NB4 (cell line): ENCODE results near the gene TEX10.

Experiments used
- DNase-seq: peaks from one replicate; pipeline ENCODE4 v3.0.0; 2010; ENCODE audit warnings: low read depth
- H3K4me3 ChIP-seq: one replicate; pipeline ENCODE4 v1.5.1; 2011; ENCODE audit warnings: mild to moderate bottlenecking, low read depth, low read length, moderate library complexity
- MYC ChIP-seq: IDR thresholded peaks from 2 replicates; pipeline ENCODE4 v1.6.1; 2011; ENCODE audit warnings: low read depth, low read length
- POLR2A ChIP-seq: IDR thresholded peaks from 2 replicates; pipeline ENCODE4 v1.6.1; 2011; ENCODE audit warnings: mild to moderate bottlenecking; ENCODE audit not compliant: insufficient read length; ENCODE audit errors: extremely low read depth
- TF ChIP-seq, protein P1 (sequence below): IDR thresholded peaks from one replicate; pipeline ENCODE4 v1.5.1; 2012; ENCODE audit warnings: low read depth, low read length
- TF ChIP-seq, protein P2 (sequence below): IDR thresholded peaks from 2 replicates; pipeline ENCODE4 v1.6.1; 2011; ENCODE audit warnings: low read depth, low read length

Gene TEX10

DNA sequence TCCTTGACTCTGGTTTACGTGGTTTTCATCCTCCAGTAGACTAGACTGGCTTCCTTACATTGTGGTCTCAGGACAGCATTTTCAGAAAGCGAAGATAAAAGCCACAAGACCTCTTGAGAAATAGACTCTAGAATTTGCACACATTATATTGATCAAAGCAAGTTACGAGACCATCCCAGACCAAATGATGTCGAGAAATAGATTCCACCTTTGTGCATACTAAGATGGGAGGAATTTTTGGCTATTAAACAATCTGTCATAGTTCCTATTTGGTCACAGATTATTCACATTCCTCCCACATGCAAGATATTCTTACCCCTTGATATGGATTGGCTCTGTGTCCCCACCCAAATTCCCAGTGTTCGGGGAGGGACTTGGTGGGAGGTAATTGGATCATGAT lies 65.6 kb downstream of the TEX10 start:
- DNase-seq, result no peak
- no peak for TF ChIP-seq MYC
- TF ChIP-seq, protein P1, sequence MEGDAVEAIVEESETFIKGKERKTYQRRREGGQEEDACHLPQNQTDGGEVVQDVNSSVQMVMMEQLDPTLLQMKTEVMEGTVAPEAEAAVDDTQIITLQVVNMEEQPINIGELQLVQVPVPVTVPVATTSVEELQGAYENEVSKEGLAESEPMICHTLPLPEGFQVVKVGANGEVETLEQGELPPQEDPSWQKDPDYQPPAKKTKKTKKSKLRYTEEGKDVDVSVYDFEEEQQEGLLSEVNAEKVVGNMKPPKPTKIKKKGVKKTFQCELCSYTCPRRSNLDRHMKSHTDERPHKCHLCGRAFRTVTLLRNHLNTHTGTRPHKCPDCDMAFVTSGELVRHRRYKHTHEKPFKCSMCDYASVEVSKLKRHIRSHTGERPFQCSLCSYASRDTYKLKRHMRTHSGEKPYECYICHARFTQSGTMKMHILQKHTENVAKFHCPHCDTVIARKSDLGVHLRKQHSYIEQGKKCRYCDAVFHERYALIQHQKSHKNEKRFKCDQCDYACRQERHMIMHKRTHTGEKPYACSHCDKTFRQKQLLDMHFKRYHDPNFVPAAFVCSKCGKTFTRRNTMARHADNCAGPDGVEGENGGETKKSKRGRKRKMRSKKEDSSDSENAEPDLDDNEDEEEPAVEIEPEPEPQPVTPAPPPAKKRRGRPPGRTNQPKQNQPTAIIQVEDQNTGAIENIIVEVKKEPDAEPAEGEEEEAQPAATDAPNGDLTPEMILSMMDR, result no peak
- TF ChIP-seq, protein P2, sequence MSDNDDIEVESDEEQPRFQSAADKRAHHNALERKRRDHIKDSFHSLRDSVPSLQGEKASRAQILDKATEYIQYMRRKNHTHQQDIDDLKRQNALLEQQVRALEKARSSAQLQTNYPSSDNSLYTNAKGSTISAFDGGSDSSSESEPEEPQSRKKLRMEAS, result no peak
- no peak for TF ChIP-seq POLR2A
- H3K4me3 ChIP-seq, result no peak overlapping the region

DNA sequence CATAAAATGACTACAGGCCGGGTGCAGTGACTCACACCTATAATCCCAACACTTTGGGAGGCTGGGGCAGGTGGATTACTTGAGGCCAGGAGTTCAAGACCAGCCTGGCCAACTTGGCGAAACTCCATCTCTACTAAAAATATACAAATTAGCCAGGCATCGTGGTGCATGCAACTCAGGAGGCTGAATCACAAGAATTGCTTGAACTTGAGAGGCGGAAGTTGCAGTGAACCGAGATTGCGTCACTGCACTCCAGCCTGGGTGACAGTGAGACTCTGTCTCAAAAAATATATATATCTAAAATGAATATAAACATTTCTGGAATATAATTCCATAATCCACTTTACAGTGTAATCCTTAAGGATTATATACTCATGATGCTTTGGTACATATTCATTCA lies 66.5 kb downstream of the TEX10 start:
- TF ChIP-seq POLR2A (no peak), MYC (no peak)
- TF ChIP-seq, protein P2, result no peak
- TF ChIP-seq, protein P1, result no peak
- DNase-seq, result no peak
- H3K4me3 ChIP-seq, result no peak overlapping the region

DNA sequence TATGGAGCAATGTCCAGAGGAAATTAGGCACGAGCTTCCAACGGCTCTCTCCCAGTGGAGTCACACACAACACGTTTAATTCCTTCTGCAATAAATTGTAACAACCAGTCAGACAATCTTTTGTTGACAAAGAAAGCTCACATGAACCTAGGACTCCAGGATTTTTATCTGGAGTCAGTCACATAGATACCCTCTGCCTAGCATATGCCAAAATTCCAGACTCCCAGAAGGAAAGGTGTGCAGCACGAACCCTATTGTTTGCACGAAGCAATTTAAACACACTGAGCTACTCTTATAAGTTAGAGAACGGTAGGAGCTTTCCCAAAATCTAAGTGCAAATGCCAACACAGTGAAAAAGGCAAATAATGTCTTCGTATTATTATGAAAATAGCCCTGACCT lies 67.1 kb downstream of the TEX10 start:
- DNase-seq, result no peak

DNA sequence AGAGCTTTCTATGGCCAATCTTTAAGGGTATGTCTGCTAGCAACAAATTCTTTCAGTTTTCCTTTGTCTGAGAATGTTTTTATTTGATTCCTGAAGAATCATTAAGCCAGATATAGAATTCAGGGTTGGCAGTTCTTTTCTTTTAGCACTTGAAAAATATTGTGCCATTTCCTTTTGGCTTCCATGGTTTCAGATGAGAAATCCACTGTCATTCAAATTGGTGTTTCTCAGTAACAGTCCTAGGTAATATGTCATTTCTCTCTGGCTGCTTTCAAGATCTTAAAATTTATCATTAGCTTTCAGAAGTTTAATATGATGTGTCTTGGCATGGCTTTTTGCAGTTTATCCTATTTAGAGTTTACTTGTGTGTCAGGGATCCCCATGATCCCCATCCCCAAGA lies 67.7 kb downstream of the TEX10 start:
- H3K4me3 ChIP-seq, result no peak overlapping the region
- TF ChIP-seq, protein P1, result no peak
- TF ChIP-seq, protein P2, result no peak
- no peak for TF ChIP-seq POLR2A
- TF ChIP-seq MYC, result no peak
- no peak for DNase-seq

More for the DNA sequence above, 67.1 kb downstream of the TEX10 start:
- H3K4me3 ChIP-seq, result no peak overlapping the region
- TF ChIP-seq, protein P2, result no peak

DNA sequence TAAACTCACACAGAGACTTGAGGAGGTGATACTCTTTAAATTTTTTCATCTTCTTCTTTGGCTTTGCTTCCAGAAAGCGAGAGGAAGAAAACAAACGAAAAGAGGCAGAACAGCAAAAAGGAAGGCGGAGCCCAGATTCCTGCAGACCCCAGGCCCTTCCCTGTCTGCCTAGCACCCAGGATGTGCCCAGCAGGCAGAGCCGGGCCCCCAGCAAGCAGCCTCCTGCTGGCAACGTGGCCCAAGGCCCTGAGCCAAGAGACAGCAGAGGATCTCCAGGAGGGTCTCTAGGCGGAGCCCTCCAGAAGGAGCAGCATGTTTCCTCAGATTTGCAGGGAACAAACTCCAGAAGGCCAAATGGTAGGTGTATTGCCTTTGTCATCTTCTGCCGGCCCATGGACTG lies 68.5 kb downstream of the TEX10 start:
- TF ChIP-seq POLR2A (no peak), MYC (no peak)
- TF ChIP-seq, protein P2, result no peak
- TF ChIP-seq, protein P1, result no peak
- H3K4me3 ChIP-seq, result no peak overlapping the region
- no peak for DNase-seq

DNA sequence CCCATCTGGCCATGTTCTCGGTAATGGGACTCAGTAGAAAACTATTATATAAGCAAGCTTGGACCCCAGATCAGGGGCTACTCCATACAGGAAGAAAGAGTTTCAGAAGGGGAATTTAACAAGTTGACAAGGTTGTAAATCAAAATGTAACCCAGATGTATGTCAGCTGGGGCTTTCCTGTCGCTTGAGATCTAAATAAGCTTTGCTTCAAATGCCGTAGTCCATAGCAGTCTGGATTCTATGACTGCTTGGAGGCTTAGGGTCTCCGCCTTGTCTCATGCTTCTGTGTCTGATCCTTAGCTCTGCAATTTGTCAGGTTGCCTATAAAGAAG lies 70.4 kb downstream of the TEX10 start:
- DNase-seq, result no peak

DNA sequence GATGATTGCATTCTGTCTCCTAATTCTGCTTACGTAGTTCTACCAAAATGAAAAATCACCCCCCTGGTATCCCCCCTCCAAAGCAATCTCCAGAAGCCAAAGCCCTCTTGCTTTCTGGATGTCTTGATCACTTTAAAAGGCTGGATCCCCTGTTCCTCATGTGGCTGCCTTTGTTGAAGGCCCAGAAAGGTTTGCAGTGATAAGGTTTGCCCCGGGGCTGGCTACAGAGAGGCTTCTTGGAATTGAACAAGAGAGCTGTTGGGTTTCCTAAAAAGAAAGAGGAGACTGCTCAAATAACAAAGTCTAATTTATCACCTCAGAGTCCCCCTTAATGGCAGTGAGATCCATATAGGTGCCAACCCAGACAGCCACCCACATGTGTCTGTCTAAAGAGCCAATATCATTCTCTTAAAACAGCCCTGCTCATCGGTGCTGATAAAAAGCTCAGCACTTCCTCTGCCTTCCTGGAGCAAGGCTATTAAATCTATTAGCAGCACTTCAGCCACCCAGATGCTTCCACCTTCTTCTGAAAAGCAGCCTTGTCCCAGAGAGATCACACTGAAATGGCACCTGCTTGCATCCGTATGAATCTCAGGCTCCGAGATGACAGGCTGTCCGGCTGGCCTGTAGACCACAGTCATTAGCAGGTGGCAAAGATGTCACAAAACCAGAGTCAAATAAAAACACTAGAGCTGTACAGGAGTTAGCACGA lies 70.9 kb downstream of the TEX10 start:
- H3K4me3 ChIP-seq, result no peak overlapping the region
- TF ChIP-seq, protein P1, result no peak
- TF ChIP-seq, protein P2, result no peak
- TF ChIP-seq MYC (no peak), POLR2A (no peak)
- no peak for DNase-seq

More for the DNA sequence above, 70.4 kb downstream of the TEX10 start:
- TF ChIP-seq POLR2A, result no peak
- no peak overlapping the region for H3K4me3 ChIP-seq
